Cardiac fibroblast (primary cell): Measurements from ENCODE around the gene PRR20G.
"Not testable (repeated sequence)": the region's sequence is repeated elsewhere in the genome, so short reads cannot be mapped to it uniquely, and the experiment has no call there.

Source experiments
- DNase-seq, 2 donors: peaks; one replicate each; pipeline versions ENCODE4 v3.0.0 to v3.0.0-alpha.2; 2010; ENCODE audit warnings: low read depth in 2 of 2
- H3K4me3 ChIP-seq, 2 donors: replicated peaks in 1 of 2; 1 replicate in 1 of 2; 2 replicates in 1 of 2; pipeline ENCODE4 v1.5.1; 2011; ENCODE audit warnings: low read depth in 2 of 2, low read length in 2 of 2, mild to moderate bottlenecking in 2 of 2, moderate library complexity in 1 of 2
- CTCF ChIP-seq: IDR thresholded peaks from one replicate; pipeline ENCODE4 v1.5.1; 2011; ENCODE audit warnings: low read depth, mild to moderate bottlenecking, low read length, inconsistent platforms

Gene PRR20G

GRCh38 chr3:127316685-127317084, 28.8 kb upstream of the PRR20G start:
- no peak for TF ChIP-seq CTCF
- no peak overlapping the region for H3K4me3 ChIP-seq
- DNase-seq = no peak

- H3K4me3 ChIP-seq = no peak overlapping the region
- DNase-seq = no peak
- TF ChIP-seq CTCF = no peak
Observed at GRCh38 chr3:127312818-127313217, 25.0 kb upstream of the PRR20G start.

- not testable (repeated sequence) for DNase-seq, H3K4me3 ChIP-seq
Observed at GRCh38 chr3:127308821-127309220, 21.0 kb upstream of the PRR20G start.

GRCh38 chr3:127307916-127308315, 20.1 kb upstream of the PRR20G start:
- no peak for DNase-seq
- no peak overlapping the region for H3K4me3 ChIP-seq
- TF ChIP-seq CTCF = no peak

- TF ChIP-seq CTCF = no peak
- no peak for DNase-seq
Observed at GRCh38 chr3:127307112-127307835, 19.4 kb upstream of the PRR20G start.

GRCh38 chr3:127306361-127307111, 18.7 kb upstream of the PRR20G start:
- no peak for DNase-seq
- no peak for TF ChIP-seq CTCF

More at GRCh38 chr3:127307112-127307835, 19.4 kb upstream of the PRR20G start:
- H3K4me3 ChIP-seq = no peak overlapping the region

GRCh38 chr3:127305499-127306060, 17.7 kb upstream of the PRR20G start:
- no peak overlapping the region for H3K4me3 ChIP-seq
- DNase-seq = no peak
- TF ChIP-seq CTCF = no peak

More at GRCh38 chr3:127306361-127307111, 18.7 kb upstream of the PRR20G start:
- no peak overlapping the region for H3K4me3 ChIP-seq
